ENCODE results near the gene SDHAF3. TPM values are rescaled to one million over a fixed set of nuclear protein-coding genes. Genes with fewer than 3 reads are reported as not detected.

The SDHAF3 gene
- total and polyA plus RNA-seq, 2 donors (not counting 3 experiments of a cell fraction or from before 2014, with no cell fraction given) = 1.7 to 5.2 TPM

DNA sequence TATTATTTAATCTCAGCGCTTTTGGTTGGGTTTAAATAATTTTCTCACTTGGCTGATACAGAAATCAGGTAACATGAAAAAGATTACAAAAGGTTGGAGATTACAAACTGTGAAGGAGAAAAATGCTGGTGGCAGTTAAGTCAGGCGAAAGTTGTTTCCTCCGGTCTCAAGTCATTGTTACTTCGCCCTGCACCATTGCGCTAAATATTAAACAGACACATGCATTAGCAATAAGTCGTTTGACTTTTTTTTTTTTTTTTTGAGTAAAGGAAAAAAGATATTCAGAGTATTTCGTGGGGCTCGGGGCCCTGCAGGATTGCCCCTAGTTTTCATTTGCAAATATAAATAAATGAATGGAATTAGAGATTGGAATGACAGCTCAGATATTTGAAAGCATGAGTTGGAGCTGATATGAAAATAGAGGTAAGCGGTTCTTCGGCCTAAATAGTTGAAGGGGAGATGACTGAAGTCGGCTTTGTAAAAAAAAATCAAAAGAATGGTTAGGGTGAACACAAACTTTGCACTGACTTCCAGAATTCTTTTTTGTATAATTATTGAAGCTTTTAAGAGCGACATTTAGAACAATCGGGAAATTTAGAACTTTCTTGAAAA is 914 bp downstream of the SDHAF3 start:
- intact Hi-C loops (cut with micrococcal nuclease) (no loop called here), dilution Hi-C loops (cut with MboI; ENCODE audit: extremely low pct_ligation_motif_present, low sequenced_read_pairs) (no loop called here)
- no peak for TF ChIP-seq JUN (IDR thresholded peaks at IDR 0.05; ENCODE audit: borderline replicate concordance, insufficient read depth, insufficient read length, low read depth)
- TF ChIP-seq POLR2A (IDR thresholded peaks at IDR 0.05; ENCODE audit: low read depth, low read length) = no peak
- TF ChIP-seq FOS (IDR thresholded peaks at IDR 0.05; ENCODE audit: borderline replicate concordance, insufficient read depth, low read length) = no peak
- TF ChIP-seq EZH2 (IDR thresholded peaks at IDR 0.05; ENCODE audit: borderline replicate concordance, low read depth, low read length, severe bottlenecking) = no peak
- no peak for TF ChIP-seq MYC (IDR thresholded peaks at IDR 0.05; ENCODE audit: low read depth, low read length)
- TF ChIP-seq, protein P1, sequence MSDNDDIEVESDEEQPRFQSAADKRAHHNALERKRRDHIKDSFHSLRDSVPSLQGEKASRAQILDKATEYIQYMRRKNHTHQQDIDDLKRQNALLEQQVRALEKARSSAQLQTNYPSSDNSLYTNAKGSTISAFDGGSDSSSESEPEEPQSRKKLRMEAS (IDR thresholded peaks at IDR 0.05; ENCODE audit: insufficient read depth, insufficient read length) = no peak
- TF ChIP-seq POLR2AphosphoS5 (IDR thresholded peaks at IDR 0.05; ENCODE audit: insufficient read depth, low read depth, low read length) = no peak
- TF ChIP-seq GATA2 (IDR thresholded peaks at IDR 0.05; ENCODE audit: insufficient read depth, insufficient read length, low read depth, low read length) = no peak
- TF ChIP-seq, protein P2, sequence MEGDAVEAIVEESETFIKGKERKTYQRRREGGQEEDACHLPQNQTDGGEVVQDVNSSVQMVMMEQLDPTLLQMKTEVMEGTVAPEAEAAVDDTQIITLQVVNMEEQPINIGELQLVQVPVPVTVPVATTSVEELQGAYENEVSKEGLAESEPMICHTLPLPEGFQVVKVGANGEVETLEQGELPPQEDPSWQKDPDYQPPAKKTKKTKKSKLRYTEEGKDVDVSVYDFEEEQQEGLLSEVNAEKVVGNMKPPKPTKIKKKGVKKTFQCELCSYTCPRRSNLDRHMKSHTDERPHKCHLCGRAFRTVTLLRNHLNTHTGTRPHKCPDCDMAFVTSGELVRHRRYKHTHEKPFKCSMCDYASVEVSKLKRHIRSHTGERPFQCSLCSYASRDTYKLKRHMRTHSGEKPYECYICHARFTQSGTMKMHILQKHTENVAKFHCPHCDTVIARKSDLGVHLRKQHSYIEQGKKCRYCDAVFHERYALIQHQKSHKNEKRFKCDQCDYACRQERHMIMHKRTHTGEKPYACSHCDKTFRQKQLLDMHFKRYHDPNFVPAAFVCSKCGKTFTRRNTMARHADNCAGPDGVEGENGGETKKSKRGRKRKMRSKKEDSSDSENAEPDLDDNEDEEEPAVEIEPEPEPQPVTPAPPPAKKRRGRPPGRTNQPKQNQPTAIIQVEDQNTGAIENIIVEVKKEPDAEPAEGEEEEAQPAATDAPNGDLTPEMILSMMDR (IDR thresholded peaks at IDR 0.05; ENCODE audit: extremely low read depth in 1 of 2, insufficient read depth in 1 of 2, low read depth in 1 of 2, low read length in 2 of 2) = no peak
- Histone ChIP-seq H3K27me3 (ENCODE audit: control insufficient read depth in 2 of 2, insufficient read depth in 2 of 2, low read length in 2 of 2) (no peaks in the 10 kb centered on the region), H3K4me2 (ENCODE audit: insufficient read depth, low read length) (peak overlapping the region; percentile 98), H3K9me3 (replicated peaks; ENCODE audit: control insufficient read depth, insufficient read depth, low read length) (no peaks in the 10 kb centered on the region), H4K20me1 (replicated peaks; ENCODE audit: control insufficient read depth, extremely low read depth, insufficient read depth, low read length) (no peaks in the 10 kb centered on the region), H3K9ac (replicated peaks; ENCODE audit: extremely low read depth, insufficient read depth, low read length) (peak overlapping the region; percentile 60), H3K36me3 (ENCODE audit: control insufficient read depth in 2 of 2, extremely low read depth in 1 of 2, insufficient read depth in 2 of 2, low read length in 2 of 2) (no peaks in the 10 kb centered on the region), H3K9me1 (replicated peaks; ENCODE audit: control insufficient read depth, extremely low read depth, insufficient read depth, low read length) (no peaks in the 10 kb centered on the region), H3K27ac (ENCODE audit: insufficient read depth, low read depth, low read length) (no peak overlapping the region), H3K4me3 (replicated peaks in 1 of 3; ENCODE audit: insufficient read depth in 1 of 3, low read depth in 1 of 3, low read length in 3 of 3) (peak overlapping the region; percentile 71 to 93 (median 90)), H3K4me1 (ENCODE audit: control insufficient read depth, extremely low read depth, insufficient read depth, low read length) (peaks cover 10% of the 10 kb centered on the region), H3K79me2 (ENCODE audit: control insufficient read depth, insufficient read depth, low read length) (no peaks in the 10 kb centered on the region), H2AFZ (ENCODE audit: low read depth, low read length) (peak overlapping the region; percentile 96)
- no TSS peak for BruUV-seq (replicated peaks)
- DNase-seq (ENCODE audit: low read depth, low spot score) (no peak), FAIRE-seq (peak; percentile 4)
- CTCF ChIA-PET = interaction anchor here (1.2 to 3.3 kb wide), 4 partner anchors 11 to 61 kb away, joined by 3 to 22 read pairs (median 8); no protein-coding TSS in a partner anchor
- POLR2A ChIA-PET = no interaction called here

Measured in endothelial cell of umbilical vein (primary cell).